SK-N-SH (cell line): ENCODE data around the gene RNF130. TPM values are rescaled to one million over a fixed set of nuclear protein-coding genes. Genes with fewer than 3 reads are reported as not detected.

ENCODE experiments used
- CTCF ChIA-PET: fragments of 300-600, 350-600 bp; formaldehyde crosslinking; extraction: SDS; loops from one replicate; lab custom pipeline; 2021; lab: Yijun Ruan, JAX
- POLR2A ChIA-PET: fragments of 350-600 bp; sonication (Branson Sonifier 250); formaldehyde crosslinking; extraction: SDS; loops from one replicate; lab custom pipeline; 2020; ENCODE audit warnings: antibody characterized with exemption, inconsistent platforms; lab: Yijun Ruan, JAX
- DNase-seq: peaks from one replicate; pipeline ENCODE4 v3.0.0; 2012
- H2AFZ ChIP-seq: fragments of 200-600 bp; sonication (generic); 2 replicates; pipeline ENCODE4 v1.8.1; 2016; ENCODE audit warnings: antibody characterized with exemption, mild to moderate bottlenecking, low read depth
- H3F3A ChIP-seq: fragments of 200-600 bp; sonication (generic); replicated peaks from 2 replicates; pipeline ENCODE3; 2016; ENCODE audit warnings: antibody characterized with exemption, mild to moderate bottlenecking; ENCODE audit not compliant: insufficient read depth
- H3K27ac ChIP-seq, 2 experiments: fragments of 200-500 bp in 1 of 2; fragments of 200-600 bp in 1 of 2; sonication (Bioruptor generic) in 1 of 2; sonication (generic), shearing (Covaris generic) in 1 of 2; 2 replicates each; pipeline versions ENCODE4 v1.5.1 to v1.6.1; 2014 to 2016; ENCODE audit warnings: low read depth in 2 of 2, inconsistent platforms in 1 of 2, low read length in 1 of 2, mild to moderate bottlenecking in 1 of 2, mixed read lengths in 1 of 2
- H3K27me3 ChIP-seq: fragments of 200-600 bp; sonication (generic), shearing (Covaris generic); 2 replicates; pipeline ENCODE4 v1.6.1; 2016; ENCODE audit warnings: mixed run types; ENCODE audit not compliant: insufficient read depth
- H3K36me3 ChIP-seq, 2 experiments: fragments of 200-500 bp in 1 of 2; fragments of 200-600 bp in 1 of 2; sonication (Bioruptor generic) in 1 of 2; sonication (generic) in 1 of 2; replicated peaks in 1 of 2; 2 replicates each; pipeline versions ENCODE3 to v1.5.1; 2014 to 2016; ENCODE audit warnings: low read length in 1 of 2, mild to moderate bottlenecking in 1 of 2; ENCODE audit not compliant: insufficient read depth in 2 of 2, control insufficient read depth in 1 of 2
- H3K4me1 ChIP-seq, 2 experiments: fragments of 200-500 bp in 1 of 2; fragments of 200-600 bp in 1 of 2; sonication (Bioruptor generic) in 1 of 2; sonication (generic), shearing (Covaris generic) in 1 of 2; 2 replicates each; pipeline versions ENCODE4 v1.5.1 to v1.6.1; 2014 to 2016; ENCODE audit warnings: low read depth in 1 of 2, low read length in 1 of 2, mixed run types in 1 of 2; ENCODE audit not compliant: insufficient read depth in 2 of 2, control insufficient read depth in 1 of 2
- H3K4me2 ChIP-seq: fragments of 200-600 bp; sonication (generic), shearing (Covaris generic); 2 replicates; pipeline ENCODE4 v1.6.1; 2017; ENCODE audit warnings: mixed run types
- H3K4me3 ChIP-seq, 2 experiments: fragments of 200-500 bp in 1 of 2; fragments of 200-600 bp in 1 of 2; sonication (Bioruptor generic) in 1 of 2; sonication (generic), shearing (Covaris generic) in 1 of 2; 2 replicates each; pipeline versions ENCODE4 v1.5.1 to v1.8.1; 2014 to 2016; ENCODE audit warnings: low read depth in 2 of 2, inconsistent platforms in 1 of 2, low read length in 1 of 2, mild to moderate bottlenecking in 1 of 2, mixed read lengths in 1 of 2, moderate library complexity in 1 of 2
- H3K79me2 ChIP-seq: fragments of 200-600 bp; sonication (generic); 2 replicates; pipeline ENCODE4 v1.8.1; 2017; ENCODE audit warnings: mild to moderate bottlenecking; ENCODE audit not compliant: insufficient read depth
- H3K9ac ChIP-seq: fragments of 200-600 bp; sonication (generic); 2 replicates; pipeline ENCODE4 v1.6.1; 2017; ENCODE audit warnings: mixed run types
- H3K9me2 ChIP-seq: fragments of 200-600 bp; sonication (generic); 2 replicates; pipeline ENCODE4 v1.6.1; 2017; ENCODE audit warnings: mixed run types
- H3K9me3 ChIP-seq: fragments of 200-600 bp; sonication (generic); 2 replicates; pipeline ENCODE4 v1.6.1; 2017; ENCODE audit warnings: mixed run types, mild to moderate bottlenecking, moderate library complexity
- H4K20me1 ChIP-seq: fragments of 200-600 bp; sonication (generic); 2 replicates; pipeline ENCODE4 v1.6.1; 2017; ENCODE audit warnings: mild to moderate bottlenecking, mixed run types; ENCODE audit not compliant: insufficient read depth
- CHD2 ChIP-seq: fragments of 150-350 bp; IDR thresholded peaks from 2 replicates; pipeline ENCODE4 v1.6.1; 2018; ENCODE audit warnings: low read length; ENCODE audit not compliant: partially characterized antibody
- ELF1 ChIP-seq: IDR thresholded peaks from 2 replicates; pipeline ENCODE4 v1.4.0; 2012
- EP300 ChIP-seq, 2 experiments: IDR thresholded peaks; 2 replicates each; pipeline versions ENCODE4 v1.4.0 to v1.6.1; 2012; ENCODE audit warnings: borderline replicate concordance in 1 of 2, low read depth in 1 of 2, low read length in 1 of 2
- EZH2phosphoT487 ChIP-seq: fragments of 200-600 bp; sonication (generic); IDR thresholded peaks from 2 replicates; pipeline ENCODE4 v1.6.1; 2017; ENCODE audit warnings: low read depth, mixed run types, mild to moderate bottlenecking, antibody characterized with exemption, moderate library complexity, borderline replicate concordance
- FOSL2 ChIP-seq: IDR thresholded peaks from 2 replicates; pipeline ENCODE4 v1.4.0; 2012; ENCODE audit warnings: low read depth, mild to moderate bottlenecking, moderate library complexity, borderline replicate concordance
- GABPA ChIP-seq: IDR thresholded peaks from 2 replicates; pipeline ENCODE4 v1.4.0; 2012; ENCODE audit warnings: low read depth, mild to moderate bottlenecking
- MXI1 ChIP-seq: IDR thresholded peaks from 2 replicates; pipeline ENCODE4 v1.6.1; 2012; ENCODE audit warnings: mild to moderate bottlenecking, low read depth, low read length, improper control_type of control experiment
- NRF1 ChIP-seq: IDR thresholded peaks from 2 replicates; pipeline ENCODE4 v1.6.1; 2012; ENCODE audit warnings: low read depth, mild to moderate bottlenecking, low read length
- SIN3A ChIP-seq: IDR thresholded peaks from 2 replicates; pipeline ENCODE4 v1.6.1; 2012; ENCODE audit warnings: low read depth, mild to moderate bottlenecking, low read length, moderate library complexity, borderline replicate concordance
- TCF12 ChIP-seq: IDR thresholded peaks from 2 replicates; pipeline ENCODE4 v1.4.0; 2012
- YY1 ChIP-seq: IDR thresholded peaks from 2 replicates; pipeline ENCODE4 v1.4.0; 2012; ENCODE audit warnings: low read depth, mild to moderate bottlenecking
- WGBS: methylation state at CpG from one replicate; pipeline ENCODE4 v1.1.6; 2017; ENCODE audit warnings: low lambda C conversion rate; 5-methylcytosine and 5-hydroxymethylcytosine counted together
- polyA plus RNA-seq, 3 experiments: library from polyadenylated mRNA; depleted of rRNA; stranded (reverse); fragments of >200 nt; gene quantifications; 2 replicates each; pipeline ENCODE4 v1.2.3, GENCODE V29; 2012
- TF ChIP-seq, protein P1 (sequence below): IDR thresholded peaks from 2 replicates; pipeline ENCODE4 v1.4.0; 2012; ENCODE audit warnings: low read depth, borderline replicate concordance
- TF ChIP-seq, protein P2 (sequence below): fragments of 150-350 bp; IDR thresholded peaks from 2 replicates; pipeline ENCODE4 v1.6.1; 2017; ENCODE audit warnings: antibody characterized with exemption, low read length, low read depth, borderline replicate concordance
- TF ChIP-seq, protein P3 (sequence below): IDR thresholded peaks from 2 replicates; pipeline ENCODE4 v1.4.0; 2012; ENCODE audit warnings: low read depth
- TF ChIP-seq, protein P4 (sequence below): fragments of 200-600 bp; sonication (generic); IDR thresholded peaks from 2 replicates; pipeline ENCODE4 v1.6.1; 2017; ENCODE audit warnings: antibody characterized with exemption, mild to moderate bottlenecking, moderate library complexity
- TF ChIP-seq, protein P5 (sequence below): fragments of 150-350 bp; IDR thresholded peaks from 2 replicates; pipeline ENCODE4 v1.6.1; 2016; ENCODE audit warnings: mild to moderate bottlenecking, low read depth, low read length
- TF ChIP-seq, protein P6 (sequence below): IDR thresholded peaks from 2 replicates; pipeline ENCODE4 v1.4.0; 2012; ENCODE audit warnings: low read depth, borderline replicate concordance

RNF130 gene
- polyA plus RNA-seq, 1 of the 3 experiments (the other 2 are of a cell fraction), result 41.4 TPM

DNA sequence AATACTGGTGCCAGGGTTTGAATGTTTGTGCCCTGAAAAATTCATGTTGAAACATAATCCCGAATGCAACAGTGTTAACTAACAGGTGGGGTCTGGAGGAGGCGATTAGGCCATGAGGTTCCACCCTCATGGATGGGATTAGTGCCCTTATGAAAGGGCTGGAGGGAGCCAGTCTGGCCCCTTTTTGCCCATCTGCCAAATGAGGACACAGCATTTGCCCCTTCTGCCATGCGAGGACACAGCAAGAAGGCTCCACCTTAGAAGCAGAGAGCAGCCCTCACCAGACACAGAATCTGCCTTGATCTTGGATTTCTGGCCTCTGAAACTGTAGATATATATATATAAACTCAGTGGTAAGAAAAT is 32.6 kb upstream of the RNF130 start:
- Histone ChIP-seq H3K27me3 (no peaks in the 10 kb centered on the region), H3K4me1 (no peaks in the 10 kb centered on the region), H3K79me2 (no peaks in the 10 kb centered on the region), H2AFZ (no peak overlapping the region), H3K9me3 (peaks cover 10% of the 10 kb centered on the region; the same call in 1 of the 2 replicates), H3F3A (no peaks in the 10 kb centered on the region), H3K9ac (no peak overlapping the region), H3K4me3 (no peak overlapping the region), H3K4me2 (no peak overlapping the region), H3K36me3 (no peaks in the 10 kb centered on the region), H3K27ac (no peak overlapping the region), H3K9me2 (no peaks in the 10 kb centered on the region), H4K20me1 (no peaks in the 10 kb centered on the region)
- TF ChIP-seq TCF12 (no peak), EP300 (IDR thresholded peaks at IDR 0.05; ENCODE audit: borderline replicate concordance in 1 of 2, low read depth in 1 of 2, low read length in 1 of 2) (no peak), NRF1 (no peak), YY1 (no peak), ELF1 (no peak), MXI1 (no peak), CHD2 (no peak), FOSL2 (no peak), EZH2phosphoT487 (no peak), SIN3A (no peak), GABPA (no peak)
- TF ChIP-seq, protein P1, sequence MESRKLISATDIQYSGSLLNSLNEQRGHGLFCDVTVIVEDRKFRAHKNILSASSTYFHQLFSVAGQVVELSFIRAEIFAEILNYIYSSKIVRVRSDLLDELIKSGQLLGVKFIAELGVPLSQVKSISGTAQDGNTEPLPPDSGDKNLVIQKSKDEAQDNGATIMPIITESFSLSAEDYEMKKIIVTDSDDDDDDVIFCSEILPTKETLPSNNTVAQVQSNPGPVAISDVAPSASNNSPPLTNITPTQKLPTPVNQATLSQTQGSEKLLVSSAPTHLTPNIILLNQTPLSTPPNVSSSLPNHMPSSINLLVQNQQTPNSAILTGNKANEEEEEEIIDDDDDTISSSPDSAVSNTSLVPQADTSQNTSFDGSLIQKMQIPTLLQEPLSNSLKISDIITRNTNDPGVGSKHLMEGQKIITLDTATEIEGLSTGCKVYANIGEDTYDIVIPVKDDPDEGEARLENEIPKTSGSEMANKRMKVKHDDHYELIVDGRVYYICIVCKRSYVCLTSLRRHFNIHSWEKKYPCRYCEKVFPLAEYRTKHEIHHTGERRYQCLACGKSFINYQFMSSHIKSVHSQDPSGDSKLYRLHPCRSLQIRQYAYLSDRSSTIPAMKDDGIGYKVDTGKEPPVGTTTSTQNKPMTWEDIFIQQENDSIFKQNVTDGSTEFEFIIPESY, result no peak
- TF ChIP-seq, protein P2, sequence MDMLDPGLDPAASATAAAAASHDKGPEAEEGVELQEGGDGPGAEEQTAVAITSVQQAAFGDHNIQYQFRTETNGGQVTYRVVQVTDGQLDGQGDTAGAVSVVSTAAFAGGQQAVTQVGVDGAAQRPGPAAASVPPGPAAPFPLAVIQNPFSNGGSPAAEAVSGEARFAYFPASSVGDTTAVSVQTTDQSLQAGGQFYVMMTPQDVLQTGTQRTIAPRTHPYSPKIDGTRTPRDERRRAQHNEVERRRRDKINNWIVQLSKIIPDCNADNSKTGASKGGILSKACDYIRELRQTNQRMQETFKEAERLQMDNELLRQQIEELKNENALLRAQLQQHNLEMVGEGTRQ, result no peak
- TF ChIP-seq, protein P3, sequence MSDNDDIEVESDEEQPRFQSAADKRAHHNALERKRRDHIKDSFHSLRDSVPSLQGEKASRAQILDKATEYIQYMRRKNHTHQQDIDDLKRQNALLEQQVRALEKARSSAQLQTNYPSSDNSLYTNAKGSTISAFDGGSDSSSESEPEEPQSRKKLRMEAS, result no peak
- TF ChIP-seq, protein P4, sequence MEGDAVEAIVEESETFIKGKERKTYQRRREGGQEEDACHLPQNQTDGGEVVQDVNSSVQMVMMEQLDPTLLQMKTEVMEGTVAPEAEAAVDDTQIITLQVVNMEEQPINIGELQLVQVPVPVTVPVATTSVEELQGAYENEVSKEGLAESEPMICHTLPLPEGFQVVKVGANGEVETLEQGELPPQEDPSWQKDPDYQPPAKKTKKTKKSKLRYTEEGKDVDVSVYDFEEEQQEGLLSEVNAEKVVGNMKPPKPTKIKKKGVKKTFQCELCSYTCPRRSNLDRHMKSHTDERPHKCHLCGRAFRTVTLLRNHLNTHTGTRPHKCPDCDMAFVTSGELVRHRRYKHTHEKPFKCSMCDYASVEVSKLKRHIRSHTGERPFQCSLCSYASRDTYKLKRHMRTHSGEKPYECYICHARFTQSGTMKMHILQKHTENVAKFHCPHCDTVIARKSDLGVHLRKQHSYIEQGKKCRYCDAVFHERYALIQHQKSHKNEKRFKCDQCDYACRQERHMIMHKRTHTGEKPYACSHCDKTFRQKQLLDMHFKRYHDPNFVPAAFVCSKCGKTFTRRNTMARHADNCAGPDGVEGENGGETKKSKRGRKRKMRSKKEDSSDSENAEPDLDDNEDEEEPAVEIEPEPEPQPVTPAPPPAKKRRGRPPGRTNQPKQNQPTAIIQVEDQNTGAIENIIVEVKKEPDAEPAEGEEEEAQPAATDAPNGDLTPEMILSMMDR, result no peak
- TF ChIP-seq, protein P5, sequence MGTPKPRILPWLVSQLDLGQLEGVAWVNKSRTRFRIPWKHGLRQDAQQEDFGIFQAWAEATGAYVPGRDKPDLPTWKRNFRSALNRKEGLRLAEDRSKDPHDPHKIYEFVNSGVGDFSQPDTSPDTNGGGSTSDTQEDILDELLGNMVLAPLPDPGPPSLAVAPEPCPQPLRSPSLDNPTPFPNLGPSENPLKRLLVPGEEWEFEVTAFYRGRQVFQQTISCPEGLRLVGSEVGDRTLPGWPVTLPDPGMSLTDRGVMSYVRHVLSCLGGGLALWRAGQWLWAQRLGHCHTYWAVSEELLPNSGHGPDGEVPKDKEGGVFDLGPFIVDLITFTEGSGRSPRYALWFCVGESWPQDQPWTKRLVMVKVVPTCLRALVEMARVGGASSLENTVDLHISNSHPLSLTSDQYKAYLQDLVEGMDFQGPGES, result no peak
- TF ChIP-seq, protein P6, sequence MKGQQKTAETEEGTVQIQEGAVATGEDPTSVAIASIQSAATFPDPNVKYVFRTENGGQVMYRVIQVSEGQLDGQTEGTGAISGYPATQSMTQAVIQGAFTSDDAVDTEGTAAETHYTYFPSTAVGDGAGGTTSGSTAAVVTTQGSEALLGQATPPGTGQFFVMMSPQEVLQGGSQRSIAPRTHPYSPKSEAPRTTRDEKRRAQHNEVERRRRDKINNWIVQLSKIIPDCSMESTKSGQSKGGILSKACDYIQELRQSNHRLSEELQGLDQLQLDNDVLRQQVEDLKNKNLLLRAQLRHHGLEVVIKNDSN, result no peak
- WGBS, result 58% methylated on average over 3 of the region's 3 CpGs
- CTCF ChIA-PET, result no interaction called here
- DNase-seq, result no peak
- POLR2A ChIA-PET, result no interaction called here
